ENCODE results near the gene RBM14. TPM values are rescaled to one million over a fixed set of nuclear protein-coding genes. Genes with fewer than 3 reads are reported as not detected.

The RBM14 gene
- polyA plus RNA-seq, 1 donor (not counting 4 experiments of a cell fraction or from before 2014, with no cell fraction given) = 16.6 TPM

- no peaks in the 10 kb centered on the region for H3K9me3 ChIP-seq (ENCODE audit: control insufficient read depth, low read depth, low read length)
- no peak overlapping the region for H2AFZ ChIP-seq (ENCODE audit: control insufficient read depth, low read length)
- dilution Hi-C loops (cut with MboI; ENCODE audit: extremely low pct_ligation_motif_present, low sequenced_read_pairs) = no loop called here
- no peak overlapping the region for H3K9ac ChIP-seq (ENCODE audit: control insufficient read depth, extremely low read depth, insufficient read depth, low read length)
- FAIRE-seq (no peak), DNase-seq (ENCODE audit: low read depth, low spot score) (no peak)
- peaks cover 2% of the 10 kb centered on the region for H3K9me1 ChIP-seq (ENCODE audit: control insufficient read depth, extremely low read depth, insufficient read depth, low read length)
- no peaks in the 10 kb centered on the region for H3K4me1 ChIP-seq (ENCODE audit: control insufficient read depth, extremely low read depth, insufficient read depth, low read length)
- no peak overlapping the region for H3K27ac ChIP-seq (ENCODE audit: control insufficient read depth, insufficient read depth, low read length)
- H3K4me2 ChIP-seq (ENCODE audit: control insufficient read depth, extremely low read depth, insufficient read depth, low read depth, low read length) = no peak overlapping the region
- H4K20me1 ChIP-seq (ENCODE audit: control insufficient read depth, extremely low read depth, insufficient read depth, low read length) = peaks cover 55% of the 10 kb centered on the region
- no peak overlapping the region for H3K4me3 ChIP-seq (ENCODE audit: control insufficient read depth in 2 of 3, extremely low read depth in 1 of 3, insufficient read depth in 2 of 3, low read depth in 1 of 3, low read length in 3 of 3)
- H3K79me2 ChIP-seq (ENCODE audit: control insufficient read depth, insufficient read depth, low read length) = peaks cover 100% of the 10 kb centered on the region
- peaks cover 61 to 62% of the 10 kb centered on the region in 2 experiments for H3K36me3 ChIP-seq (ENCODE audit: control insufficient read depth in 2 of 2, extremely low read depth in 1 of 2, insufficient read depth in 2 of 2, low read length in 2 of 2)
- no peaks in the 10 kb centered on the region for H3K27me3 ChIP-seq (ENCODE audit: control insufficient read depth, extremely low read depth, insufficient read depth, low read length)
- TF ChIP-seq EZH2 (IDR thresholded peaks at IDR 0.05; ENCODE audit: low read length) = no peak
- TF ChIP-seq CTCF (optimal IDR thresholded peaks at IDR 0.05 in 1 of 3, IDR thresholded peaks at IDR 0.05 in 1 of 3, conservative IDR thresholded peaks at IDR 0.05 in 1 of 3; ENCODE audit: extremely low read depth in 1 of 3, insufficient read depth in 2 of 3, low read length in 3 of 3) = no peak
Observed at GRCh38 chr11:66625752-66626149, 9.3 kb downstream of the RBM14 start.

- dilution Hi-C loops (cut with MboI; ENCODE audit: extremely low pct_ligation_motif_present, low sequenced_read_pairs) = no loop called here
- peaks cover 61% of the 10 kb centered on the region in 2 experiments for H3K36me3 ChIP-seq (ENCODE audit: control insufficient read depth in 2 of 2, extremely low read depth in 1 of 2, insufficient read depth in 2 of 2, low read length in 2 of 2)
- TF ChIP-seq EZH2 (IDR thresholded peaks at IDR 0.05; ENCODE audit: low read length) (no peak), CTCF (optimal IDR thresholded peaks at IDR 0.05 in 1 of 3, IDR thresholded peaks at IDR 0.05 in 1 of 3, conservative IDR thresholded peaks at IDR 0.05 in 1 of 3; ENCODE audit: extremely low read depth in 1 of 3, insufficient read depth in 2 of 3, low read length in 3 of 3) (no peak)
- FAIRE-seq (no peak), DNase-seq (ENCODE audit: low read depth, low spot score) (no peak)
- no peak overlapping the region for H3K27ac ChIP-seq (ENCODE audit: control insufficient read depth, insufficient read depth, low read length)
- peaks cover 50% of the 10 kb centered on the region for H4K20me1 ChIP-seq (ENCODE audit: control insufficient read depth, extremely low read depth, insufficient read depth, low read length)
- H2AFZ ChIP-seq (ENCODE audit: control insufficient read depth, low read length) = no peak overlapping the region
- H3K79me2 ChIP-seq (ENCODE audit: control insufficient read depth, insufficient read depth, low read length) = peaks cover 100% of the 10 kb centered on the region
- H3K9me1 ChIP-seq (ENCODE audit: control insufficient read depth, extremely low read depth, insufficient read depth, low read length) = peaks cover 2% of the 10 kb centered on the region
- H3K4me2 ChIP-seq (ENCODE audit: control insufficient read depth, extremely low read depth, insufficient read depth, low read depth, low read length) = no peak overlapping the region
- H3K4me3 ChIP-seq (ENCODE audit: control insufficient read depth in 2 of 3, extremely low read depth in 1 of 3, insufficient read depth in 2 of 3, low read depth in 1 of 3, low read length in 3 of 3) = no peak overlapping the region
- H3K27me3 ChIP-seq (ENCODE audit: control insufficient read depth, extremely low read depth, insufficient read depth, low read length) = no peaks in the 10 kb centered on the region
- no peaks in the 10 kb centered on the region for H3K9me3 ChIP-seq (ENCODE audit: control insufficient read depth, low read depth, low read length)
- no peak overlapping the region for H3K9ac ChIP-seq (ENCODE audit: control insufficient read depth, extremely low read depth, insufficient read depth, low read length)
- H3K4me1 ChIP-seq (ENCODE audit: control insufficient read depth, extremely low read depth, insufficient read depth, low read length) = no peaks in the 10 kb centered on the region
Observed at GRCh38 chr11:66626382-66626781, 10.0 kb downstream of the RBM14 start.

Data from keratinocyte (primary cell).